Esophagus squamous epithelium (tissue), 4 donors: ENCODE results near the gene FSTL4.

Experiments used
- POLR2A ChIP-seq, 4 donors: fragments of 450-650 bp; IDR thresholded peaks; one replicate each; pipeline ENCODE4 v1.6.1; 2017; ENCODE audit warnings: antibody characterized with exemption in 4 of 4, mild to moderate bottlenecking in 4 of 4, moderate library complexity in 3 of 4
- TF ChIP-seq, protein P1 (sequence below), 6 experiments: fragments of 450-650 bp in 4 of 6; fragments of 200-600 bp in 2 of 6; sonication (generic) in 2 of 6; IDR thresholded peaks; one replicate each; pipeline ENCODE4 v1.5.1; 2016 to 2019; ENCODE audit warnings: antibody characterized with exemption in 6 of 6, mild to moderate bottlenecking in 4 of 6, moderate library complexity in 4 of 6

- no peak for TF ChIP-seq POLR2A (IDR thresholded peaks at IDR 0.05)
- TF ChIP-seq, protein P1, sequence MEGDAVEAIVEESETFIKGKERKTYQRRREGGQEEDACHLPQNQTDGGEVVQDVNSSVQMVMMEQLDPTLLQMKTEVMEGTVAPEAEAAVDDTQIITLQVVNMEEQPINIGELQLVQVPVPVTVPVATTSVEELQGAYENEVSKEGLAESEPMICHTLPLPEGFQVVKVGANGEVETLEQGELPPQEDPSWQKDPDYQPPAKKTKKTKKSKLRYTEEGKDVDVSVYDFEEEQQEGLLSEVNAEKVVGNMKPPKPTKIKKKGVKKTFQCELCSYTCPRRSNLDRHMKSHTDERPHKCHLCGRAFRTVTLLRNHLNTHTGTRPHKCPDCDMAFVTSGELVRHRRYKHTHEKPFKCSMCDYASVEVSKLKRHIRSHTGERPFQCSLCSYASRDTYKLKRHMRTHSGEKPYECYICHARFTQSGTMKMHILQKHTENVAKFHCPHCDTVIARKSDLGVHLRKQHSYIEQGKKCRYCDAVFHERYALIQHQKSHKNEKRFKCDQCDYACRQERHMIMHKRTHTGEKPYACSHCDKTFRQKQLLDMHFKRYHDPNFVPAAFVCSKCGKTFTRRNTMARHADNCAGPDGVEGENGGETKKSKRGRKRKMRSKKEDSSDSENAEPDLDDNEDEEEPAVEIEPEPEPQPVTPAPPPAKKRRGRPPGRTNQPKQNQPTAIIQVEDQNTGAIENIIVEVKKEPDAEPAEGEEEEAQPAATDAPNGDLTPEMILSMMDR (IDR thresholded peaks at IDR 0.05), result no peak
Measured at GRCh38 chr5:133236541-133236951, 375.8 kb downstream of the FSTL4 start.
